MM.1S (cell line): Measurements from ENCODE around the gene COPE.

Experiments used
- EZH2 ChIP-seq: fragments of 300-600 bp; sonication (generic); optimal IDR thresholded peaks from 2 replicates; pipeline ENCODE3; 2017; ENCODE audit warnings: low read depth, mild to moderate bottlenecking, antibody characterized with exemption, low read length, mixed read lengths
- TF ChIP-seq, protein P1 (sequence below): fragments of 300-600 bp; sonication (generic); IDR thresholded peaks from 2 replicates; pipeline ENCODE4 v1.5.1; 2016; ENCODE audit warnings: antibody characterized with exemption, low read length, mixed read lengths

- no peak for TF ChIP-seq EZH2
- TF ChIP-seq, protein P1, sequence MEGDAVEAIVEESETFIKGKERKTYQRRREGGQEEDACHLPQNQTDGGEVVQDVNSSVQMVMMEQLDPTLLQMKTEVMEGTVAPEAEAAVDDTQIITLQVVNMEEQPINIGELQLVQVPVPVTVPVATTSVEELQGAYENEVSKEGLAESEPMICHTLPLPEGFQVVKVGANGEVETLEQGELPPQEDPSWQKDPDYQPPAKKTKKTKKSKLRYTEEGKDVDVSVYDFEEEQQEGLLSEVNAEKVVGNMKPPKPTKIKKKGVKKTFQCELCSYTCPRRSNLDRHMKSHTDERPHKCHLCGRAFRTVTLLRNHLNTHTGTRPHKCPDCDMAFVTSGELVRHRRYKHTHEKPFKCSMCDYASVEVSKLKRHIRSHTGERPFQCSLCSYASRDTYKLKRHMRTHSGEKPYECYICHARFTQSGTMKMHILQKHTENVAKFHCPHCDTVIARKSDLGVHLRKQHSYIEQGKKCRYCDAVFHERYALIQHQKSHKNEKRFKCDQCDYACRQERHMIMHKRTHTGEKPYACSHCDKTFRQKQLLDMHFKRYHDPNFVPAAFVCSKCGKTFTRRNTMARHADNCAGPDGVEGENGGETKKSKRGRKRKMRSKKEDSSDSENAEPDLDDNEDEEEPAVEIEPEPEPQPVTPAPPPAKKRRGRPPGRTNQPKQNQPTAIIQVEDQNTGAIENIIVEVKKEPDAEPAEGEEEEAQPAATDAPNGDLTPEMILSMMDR, result no peak
These were observed 47.6 kb downstream of the COPE start for GRCh38 chr19:18871543-18871942.
